ENCODE measurements around the gene LIPG.
A peak's percentile ranks its signal among the peaks of the same experiment; 100 is the strongest.

Gene LIPG

GRCh38 chr18:49613641-49614151 is 51.8 kb downstream of the LIPG start:
- H3K4me1 ChIP-seq (ENCODE audit: insufficient read depth, low read length), result peaks cover 22% of the 10 kb centered on the region; the same call in 1 of the 2 replicates
- no peak overlapping the region for H3K27ac ChIP-seq (ENCODE audit: low read length)
- no peaks in the 10 kb centered on the region for H3K9me3 ChIP-seq (ENCODE audit: insufficient read depth, low read depth, low read length)
- 0 out of 2 replicates have a peak overlapping the region, but pooled peaks have one; percentile 4 for H3K9ac ChIP-seq (ENCODE audit: low read depth, low read length)
- peak overlapping the region; percentile 12; the same call in 1 of the 2 replicates for H3K4me3 ChIP-seq (ENCODE audit: low read length)
- no peaks in the 10 kb centered on the region for H3K36me3 ChIP-seq (ENCODE audit: insufficient read depth, low read depth, low read length)
- H3K27me3 ChIP-seq (ENCODE audit: insufficient read depth, low read length), result no peaks in the 10 kb centered on the region

GRCh38 chr18:49616618-49617328 is 54.9 kb downstream of the LIPG start:
- H3K4me1 ChIP-seq (ENCODE audit: insufficient read depth, low read length), result peaks cover 19% of the 10 kb centered on the region; the same call in 1 of the 2 replicates
- no peaks in the 10 kb centered on the region for H3K27me3 ChIP-seq (ENCODE audit: insufficient read depth, low read length)
- H3K4me3 ChIP-seq (ENCODE audit: low read length), result no peak overlapping the region
- no peaks in the 10 kb centered on the region for H3K36me3 ChIP-seq (ENCODE audit: insufficient read depth, low read depth, low read length)
- no peak overlapping the region for H3K27ac ChIP-seq (ENCODE audit: low read length)
- no peaks in the 10 kb centered on the region for H3K9me3 ChIP-seq (ENCODE audit: insufficient read depth, low read depth, low read length)
- H3K9ac ChIP-seq (ENCODE audit: low read depth, low read length), result no peak overlapping the region

GRCh38 chr18:49617329-49617695 is 55.5 kb downstream of the LIPG start:
- peaks cover 17% of the 10 kb centered on the region; the same call in 1 of the 2 replicates for H3K4me1 ChIP-seq (ENCODE audit: insufficient read depth, low read length)
- H3K9me3 ChIP-seq (ENCODE audit: insufficient read depth, low read depth, low read length), result no peaks in the 10 kb centered on the region
- H3K9ac ChIP-seq (ENCODE audit: low read depth, low read length), result no peak overlapping the region
- no peaks in the 10 kb centered on the region for H3K36me3 ChIP-seq (ENCODE audit: insufficient read depth, low read depth, low read length)
- no peak overlapping the region for H3K4me3 ChIP-seq (ENCODE audit: low read length)
- H3K27me3 ChIP-seq (ENCODE audit: insufficient read depth, low read length), result no peaks in the 10 kb centered on the region
- no peak overlapping the region for H3K27ac ChIP-seq (ENCODE audit: low read length)

GRCh38 chr18:49617865-49618264 is 56.0 kb downstream of the LIPG start:
- H3K27ac ChIP-seq (ENCODE audit: low read length), result no peak overlapping the region
- H3K4me3 ChIP-seq (ENCODE audit: low read length), result no peak overlapping the region
- no peaks in the 10 kb centered on the region for H3K9me3 ChIP-seq (ENCODE audit: insufficient read depth, low read depth, low read length)
- H3K9ac ChIP-seq (ENCODE audit: low read depth, low read length), result no peak overlapping the region
- H3K4me1 ChIP-seq (ENCODE audit: insufficient read depth, low read length), result peaks cover 12% of the 10 kb centered on the region; the same call in 1 of the 2 replicates
- no peaks in the 10 kb centered on the region for H3K36me3 ChIP-seq (ENCODE audit: insufficient read depth, low read depth, low read length)
- no peaks in the 10 kb centered on the region; the same call in 1 of the 2 replicates for H3K27me3 ChIP-seq (ENCODE audit: insufficient read depth, low read length)

GRCh38 chr18:49618742-49619681 is 57.2 kb downstream of the LIPG start:
- H3K27me3 ChIP-seq (ENCODE audit: insufficient read depth, low read length), result no peaks in the 10 kb centered on the region; the same call in 1 of the 2 replicates
- H3K9me3 ChIP-seq (ENCODE audit: insufficient read depth, low read depth, low read length), result no peaks in the 10 kb centered on the region
- H3K27ac ChIP-seq (ENCODE audit: low read length), result no peak overlapping the region
- H3K4me1 ChIP-seq (ENCODE audit: insufficient read depth, low read length), result peaks cover 3% of the 10 kb centered on the region; the same call in 1 of the 2 replicates
- no peaks in the 10 kb centered on the region for H3K36me3 ChIP-seq (ENCODE audit: insufficient read depth, low read depth, low read length)
- H3K9ac ChIP-seq (ENCODE audit: low read depth, low read length), result no peak overlapping the region
- no peak overlapping the region for H3K4me3 ChIP-seq (ENCODE audit: low read length)

- H3K27me3 ChIP-seq (ENCODE audit: insufficient read depth, low read length), result no peaks in the 10 kb centered on the region; the same call in 1 of the 2 replicates
- H3K4me3 ChIP-seq (ENCODE audit: low read length), result no peak overlapping the region
- no peaks in the 10 kb centered on the region for H3K36me3 ChIP-seq (ENCODE audit: insufficient read depth, low read depth, low read length)
- H3K27ac ChIP-seq (ENCODE audit: low read length), result no peak overlapping the region
- H3K9ac ChIP-seq (ENCODE audit: low read depth, low read length), result no peak overlapping the region
- H3K4me1 ChIP-seq (ENCODE audit: insufficient read depth, low read length), result no peaks in the 10 kb centered on the region; the same call in 1 of the 2 replicates
- H3K9me3 ChIP-seq (ENCODE audit: insufficient read depth, low read depth, low read length), result no peaks in the 10 kb centered on the region
These were observed 57.9 kb downstream of the LIPG start for GRCh38 chr18:49619801-49620200.

GRCh38 chr18:49621301-49621700 is 59.4 kb downstream of the LIPG start:
- Histone ChIP-seq H3K9me3 (ENCODE audit: insufficient read depth, low read depth, low read length) (no peaks in the 10 kb centered on the region), H3K36me3 (ENCODE audit: insufficient read depth, low read depth, low read length) (no peaks in the 10 kb centered on the region), H3K27ac (ENCODE audit: low read length) (no peak overlapping the region), H3K27me3 (ENCODE audit: insufficient read depth, low read length) (no peaks in the 10 kb centered on the region; the same call in 1 of the 2 replicates), H3K4me1 (ENCODE audit: insufficient read depth, low read length) (no peaks in the 10 kb centered on the region; the same call in 1 of the 2 replicates), H3K4me3 (ENCODE audit: low read length) (no peak overlapping the region), H3K9ac (ENCODE audit: low read depth, low read length) (no peak overlapping the region)

GRCh38 chr18:49621717-49622351 is 60.0 kb downstream of the LIPG start:
- H3K27me3 ChIP-seq (ENCODE audit: insufficient read depth, low read length), result no peaks in the 10 kb centered on the region; the same call in 1 of the 2 replicates
- H3K27ac ChIP-seq (ENCODE audit: low read length), result no peak overlapping the region
- no peaks in the 10 kb centered on the region for H3K9me3 ChIP-seq (ENCODE audit: insufficient read depth, low read depth, low read length)
- H3K4me1 ChIP-seq (ENCODE audit: insufficient read depth, low read length), result no peaks in the 10 kb centered on the region; the same call in 1 of the 2 replicates
- H3K36me3 ChIP-seq (ENCODE audit: insufficient read depth, low read depth, low read length), result no peaks in the 10 kb centered on the region
- H3K9ac ChIP-seq (ENCODE audit: low read depth, low read length), result no peak overlapping the region
- no peak overlapping the region for H3K4me3 ChIP-seq (ENCODE audit: low read length)

GRCh38 chr18:49623571-49623970 is 61.7 kb downstream of the LIPG start:
- H3K4me1 ChIP-seq (ENCODE audit: insufficient read depth, low read length), result peaks cover 4% of the 10 kb centered on the region; the same call in 1 of the 2 replicates
- no peaks in the 10 kb centered on the region; the same call in 1 of the 2 replicates for H3K27me3 ChIP-seq (ENCODE audit: insufficient read depth, low read length)

GRCh38 chr18:49625021-49625691 is 63.3 kb downstream of the LIPG start:
- peaks cover 8% of the 10 kb centered on the region; the same call in 1 of the 2 replicates for H3K4me1 ChIP-seq (ENCODE audit: insufficient read depth, low read length)
- H3K27me3 ChIP-seq (ENCODE audit: insufficient read depth, low read length), result no peaks in the 10 kb centered on the region; the same call in 1 of the 2 replicates
- no peak overlapping the region for H3K4me3 ChIP-seq (ENCODE audit: low read length)
- no peak overlapping the region; the same call in 1 of the 2 replicates for H3K9ac ChIP-seq (ENCODE audit: low read depth, low read length)
- H3K36me3 ChIP-seq (ENCODE audit: insufficient read depth, low read depth, low read length), result no peaks in the 10 kb centered on the region
- H3K27ac ChIP-seq (ENCODE audit: low read length), result no peak overlapping the region
- H3K9me3 ChIP-seq (ENCODE audit: insufficient read depth, low read depth, low read length), result no peaks in the 10 kb centered on the region

More at GRCh38 chr18:49623571-49623970, 61.7 kb downstream of the LIPG start:
- H3K36me3 ChIP-seq (ENCODE audit: insufficient read depth, low read depth, low read length), result no peaks in the 10 kb centered on the region
- H3K9me3 ChIP-seq (ENCODE audit: insufficient read depth, low read depth, low read length), result no peaks in the 10 kb centered on the region
- H3K27ac ChIP-seq (ENCODE audit: low read length), result no peak overlapping the region
- no peak overlapping the region for H3K4me3 ChIP-seq (ENCODE audit: low read length)
- H3K9ac ChIP-seq (ENCODE audit: low read depth, low read length), result no peak overlapping the region
